ENCODE results near the gene ZNF398.

- TF ChIP-seq, protein P1, sequence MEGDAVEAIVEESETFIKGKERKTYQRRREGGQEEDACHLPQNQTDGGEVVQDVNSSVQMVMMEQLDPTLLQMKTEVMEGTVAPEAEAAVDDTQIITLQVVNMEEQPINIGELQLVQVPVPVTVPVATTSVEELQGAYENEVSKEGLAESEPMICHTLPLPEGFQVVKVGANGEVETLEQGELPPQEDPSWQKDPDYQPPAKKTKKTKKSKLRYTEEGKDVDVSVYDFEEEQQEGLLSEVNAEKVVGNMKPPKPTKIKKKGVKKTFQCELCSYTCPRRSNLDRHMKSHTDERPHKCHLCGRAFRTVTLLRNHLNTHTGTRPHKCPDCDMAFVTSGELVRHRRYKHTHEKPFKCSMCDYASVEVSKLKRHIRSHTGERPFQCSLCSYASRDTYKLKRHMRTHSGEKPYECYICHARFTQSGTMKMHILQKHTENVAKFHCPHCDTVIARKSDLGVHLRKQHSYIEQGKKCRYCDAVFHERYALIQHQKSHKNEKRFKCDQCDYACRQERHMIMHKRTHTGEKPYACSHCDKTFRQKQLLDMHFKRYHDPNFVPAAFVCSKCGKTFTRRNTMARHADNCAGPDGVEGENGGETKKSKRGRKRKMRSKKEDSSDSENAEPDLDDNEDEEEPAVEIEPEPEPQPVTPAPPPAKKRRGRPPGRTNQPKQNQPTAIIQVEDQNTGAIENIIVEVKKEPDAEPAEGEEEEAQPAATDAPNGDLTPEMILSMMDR (IDR thresholded peaks at IDR 0.05), result no peak
- TF ChIP-seq POLR2A (IDR thresholded peaks at IDR 0.05), result no peak
Measured at GRCh38 chr7:149191851-149192250, 44.6 kb downstream of the ZNF398 start.

Measured in body of pancreas (tissue), 4 donors.